Measurements from ENCODE around the gene DNAH2. TPM values are rescaled to one million over a fixed set of nuclear protein-coding genes. Genes with fewer than 3 reads are reported as not detected.

DNAH2 gene
- total and polyA plus RNA-seq, 2 of the 13 experiments (the other 11 are each of a cell fraction or from before 2014, with no cell fraction given) = not detected

GRCh38 chr17:7844292-7845154 is 127.0 kb downstream of the DNAH2 start (continued):
- TF ChIP-seq MBNL3 (CRISPR knock-in tag; conservative IDR thresholded peaks at IDR 0.05) = no peak
- TF ChIP-seq, protein P1, sequence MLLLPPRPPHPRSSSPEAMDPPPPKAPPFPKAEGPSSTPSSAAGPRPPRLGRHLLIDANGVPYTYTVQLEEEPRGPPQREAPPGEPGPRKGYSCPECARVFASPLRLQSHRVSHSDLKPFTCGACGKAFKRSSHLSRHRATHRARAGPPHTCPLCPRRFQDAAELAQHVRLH (CRISPR knock-in tag; IDR thresholded peaks at IDR 0.05; ENCODE audit: borderline replicate concordance, low read depth) = no peak
- no peak for TF ChIP-seq ZBTB37 (CRISPR knock-in tag; IDR thresholded peaks at IDR 0.05)
- TF ChIP-seq SRY (CRISPR knock-in tag; IDR thresholded peaks at IDR 0.05) = 0 out of 2 replicates have a peak, but pooled peaks have one; percentile 25
- TF ChIP-seq ZNF235 (CRISPR knock-in tag; IDR thresholded peaks at IDR 0.05; ENCODE audit: borderline replicate concordance) = no peak
- no peak for TF ChIP-seq GMEB1 (CRISPR knock-in tag; IDR thresholded peaks at IDR 0.05; ENCODE audit: borderline replicate concordance)
- TF ChIP-seq SNAI1 (CRISPR knock-in tag; IDR thresholded peaks at IDR 0.05; ENCODE audit: borderline replicate concordance) = no peak
- TF ChIP-seq ZNF331 (CRISPR knock-in tag; IDR thresholded peaks at IDR 0.05) = no peak
- TF ChIP-seq ZNF264 (CRISPR knock-in tag; IDR thresholded peaks at IDR 0.05) = no peak
- TF ChIP-seq, protein P2, sequence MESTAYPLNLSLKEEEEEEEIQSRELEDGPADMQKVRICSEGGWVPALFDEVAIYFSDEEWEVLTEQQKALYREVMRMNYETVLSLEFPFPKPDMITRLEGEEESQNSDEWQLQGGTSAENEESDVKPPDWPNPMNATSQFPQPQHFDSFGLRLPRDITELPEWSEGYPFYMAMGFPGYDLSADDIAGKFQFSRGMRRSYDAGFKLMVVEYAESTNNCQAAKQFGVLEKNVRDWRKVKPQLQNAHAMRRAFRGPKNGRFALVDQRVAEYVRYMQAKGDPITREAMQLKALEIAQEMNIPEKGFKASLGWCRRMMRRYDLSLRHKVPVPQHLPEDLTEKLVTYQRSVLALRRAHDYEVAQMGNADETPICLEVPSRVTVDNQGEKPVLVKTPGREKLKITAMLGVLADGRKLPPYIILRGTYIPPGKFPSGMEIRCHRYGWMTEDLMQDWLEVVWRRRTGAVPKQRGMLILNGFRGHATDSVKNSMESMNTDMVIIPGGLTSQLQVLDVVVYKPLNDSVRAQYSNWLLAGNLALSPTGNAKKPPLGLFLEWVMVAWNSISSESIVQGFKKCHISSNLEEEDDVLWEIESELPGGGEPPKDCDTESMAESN (CRISPR knock-in tag; conservative IDR thresholded peaks at IDR 0.05) = no peak
- no peak for TF ChIP-seq CENPT (CRISPR knock-in tag; IDR thresholded peaks at IDR 0.05; ENCODE audit: low read depth)
- peak; percentile 94 for TF ChIP-seq RXRA (CRISPR knock-in tag; IDR thresholded peaks at IDR 0.05)
- TF ChIP-seq, protein P3, sequence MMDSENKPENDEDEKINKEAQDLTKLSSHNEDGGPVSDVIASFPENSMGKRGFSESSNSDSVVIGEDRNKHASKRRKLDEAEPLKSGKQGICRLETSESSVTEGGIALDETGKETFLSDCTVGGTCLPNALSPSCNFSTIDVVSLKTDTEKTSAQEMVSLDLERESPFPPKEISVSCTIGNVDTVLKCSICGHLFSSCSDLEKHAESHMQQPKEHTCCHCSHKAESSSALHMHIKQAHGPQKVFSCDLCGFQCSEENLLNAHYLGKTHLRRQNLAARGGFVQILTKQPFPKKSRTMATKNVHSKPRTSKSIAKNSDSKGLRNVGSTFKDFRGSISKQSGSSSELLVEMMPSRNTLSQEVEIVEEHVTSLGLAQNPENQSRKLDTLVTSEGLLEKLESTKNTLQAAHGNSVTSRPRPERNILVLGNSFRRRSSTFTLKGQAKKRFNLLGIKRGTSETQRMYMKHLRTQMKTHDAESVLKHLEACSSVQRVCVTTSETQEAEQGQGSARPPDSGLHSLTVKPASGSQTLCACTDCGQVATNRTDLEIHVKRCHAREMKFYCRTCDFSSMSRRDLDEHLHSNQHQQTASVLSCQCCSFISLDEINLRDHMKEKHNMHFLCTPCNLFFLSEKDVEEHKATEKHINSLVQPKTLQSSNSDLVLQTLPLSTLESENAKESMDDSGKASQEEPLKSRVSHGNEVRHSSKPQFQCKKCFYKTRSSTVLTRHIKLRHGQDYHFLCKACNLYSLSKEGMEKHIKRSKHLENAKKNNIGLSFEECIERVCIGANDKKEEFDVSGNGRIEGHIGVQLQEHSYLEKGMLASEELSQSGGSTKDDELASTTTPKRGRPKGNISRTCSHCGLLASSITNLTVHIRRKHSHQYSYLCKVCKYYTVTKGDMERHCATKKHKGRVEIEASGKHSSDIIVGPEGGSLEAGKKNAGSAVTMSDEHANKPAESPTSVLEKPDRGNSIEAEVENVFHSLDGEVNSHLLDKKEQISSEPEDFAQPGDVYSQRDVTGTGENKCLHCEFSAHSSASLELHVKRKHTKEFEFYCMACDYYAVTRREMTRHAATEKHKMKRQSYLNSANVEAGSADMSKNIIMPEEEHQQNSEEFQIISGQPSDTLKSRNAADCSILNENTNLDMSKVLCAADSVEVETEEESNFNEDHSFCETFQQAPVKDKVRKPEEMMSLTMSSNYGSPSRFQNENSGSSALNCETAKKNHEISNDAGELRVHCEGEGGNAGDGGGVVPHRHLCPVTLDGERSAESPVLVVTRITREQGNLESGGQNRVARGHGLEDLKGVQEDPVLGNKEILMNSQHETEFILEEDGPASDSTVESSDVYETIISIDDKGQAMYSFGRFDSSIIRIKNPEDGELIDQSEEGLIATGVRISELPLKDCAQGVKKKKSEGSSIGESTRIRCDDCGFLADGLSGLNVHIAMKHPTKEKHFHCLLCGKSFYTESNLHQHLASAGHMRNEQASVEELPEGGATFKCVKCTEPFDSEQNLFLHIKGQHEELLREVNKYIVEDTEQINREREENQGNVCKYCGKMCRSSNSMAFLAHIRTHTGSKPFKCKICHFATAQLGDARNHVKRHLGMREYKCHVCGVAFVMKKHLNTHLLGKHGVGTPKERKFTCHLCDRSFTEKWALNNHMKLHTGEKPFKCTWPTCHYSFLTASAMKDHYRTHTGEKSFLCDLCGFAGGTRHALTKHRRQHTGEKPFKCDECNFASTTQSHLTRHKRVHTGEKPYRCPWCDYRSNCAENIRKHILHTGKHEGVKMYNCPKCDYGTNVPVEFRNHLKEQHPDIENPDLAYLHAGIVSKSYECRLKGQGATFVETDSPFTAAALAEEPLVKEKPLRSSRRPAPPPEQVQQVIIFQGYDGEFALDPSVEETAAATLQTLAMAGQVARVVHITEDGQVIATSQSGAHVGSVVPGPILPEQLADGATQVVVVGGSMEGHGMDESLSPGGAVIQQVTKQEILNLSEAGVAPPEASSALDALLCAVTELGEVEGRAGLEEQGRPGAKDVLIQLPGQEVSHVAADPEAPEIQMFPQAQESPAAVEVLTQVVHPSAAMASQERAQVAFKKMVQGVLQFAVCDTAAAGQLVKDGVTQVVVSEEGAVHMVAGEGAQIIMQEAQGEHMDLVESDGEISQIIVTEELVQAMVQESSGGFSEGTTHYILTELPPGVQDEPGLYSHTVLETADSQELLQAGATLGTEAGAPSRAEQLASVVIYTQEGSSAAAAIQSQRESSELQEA (CRISPR knock-in tag; IDR thresholded peaks at IDR 0.05; ENCODE audit: not compliant biosample characterization) = no peak
- 0 out of 3 replicates have a peak, but pooled peaks have one; percentile 30 for TF ChIP-seq MXI1 (IDR thresholded peaks at IDR 0.05; ENCODE audit: borderline replicate concordance, low read depth, low read length)
- TF ChIP-seq STAG1 (CRISPR knock-in tag; IDR thresholded peaks at IDR 0.05) = no peak
